Neural progenitor cell (in vitro differentiated cells): ENCODE results near the gene CHD5. TPM values are rescaled to one million over a fixed set of nuclear protein-coding genes. Genes with fewer than 3 reads are reported as not detected.

ENCODE experiments used
- DNase-seq: peaks from one replicate; pipeline ENCODE4 v3.0.0-alpha.2; 2016; ENCODE audit warnings: low spot score
- H2AFZ ChIP-seq: fragments of 200-600 bp; sonication (generic); replicated peaks from 2 replicates; pipeline ENCODE4 v1.6.1; 2016; ENCODE audit warnings: antibody characterized with exemption
- H3F3A ChIP-seq: fragments of 200-600 bp; sonication (generic); 2 replicates; pipeline ENCODE4 v1.6.1; 2016; ENCODE audit warnings: antibody characterized with exemption, low read depth
- H3K27ac ChIP-seq: fragments of 200-600 bp; sonication (generic); 2 replicates; pipeline ENCODE4 v1.5.1; 2016; ENCODE audit warnings: mild to moderate bottlenecking
- H3K27me3 ChIP-seq: fragments of 200-600 bp; sonication (generic); 2 replicates; pipeline ENCODE4 v1.6.1; 2016; ENCODE audit warnings: mild to moderate bottlenecking, moderate library complexity
- H3K36me3 ChIP-seq: fragments of 200-600 bp; sonication (generic); 2 replicates; pipeline ENCODE4 v1.5.1; 2016
- H3K4me1 ChIP-seq: fragments of 200-600 bp; sonication (generic); 2 replicates; pipeline ENCODE4 v1.6.1; 2016; ENCODE audit warnings: mixed run types
- H3K4me2 ChIP-seq: fragments of 200-600 bp; sonication (generic); 2 replicates; pipeline ENCODE4 v1.6.1; 2016
- H3K4me3 ChIP-seq: fragments of 200-600 bp; sonication (generic); 2 replicates; pipeline ENCODE4 v1.5.1; 2016
- H3K79me2 ChIP-seq: fragments of 200-600 bp; sonication (generic); 2 replicates; pipeline ENCODE4 v1.6.1; 2016; ENCODE audit warnings: low read depth
- H3K9ac ChIP-seq: fragments of 200-600 bp; sonication (generic); 2 replicates; pipeline ENCODE4 v1.6.1; 2016
- H3K9me3 ChIP-seq: fragments of 200-600 bp; sonication (generic); 2 replicates; pipeline ENCODE4 v1.5.1; 2016; ENCODE audit warnings: low read depth
- H4K20me1 ChIP-seq: fragments of 200-600 bp; sonication (generic); 2 replicates; pipeline ENCODE4 v1.6.1; 2016; ENCODE audit warnings: low read depth
- H3K27ac Mint-ChIP-seq: 3 replicates; pipeline ENCODE4 v1.8.0; 2021; ENCODE audit warnings: mixed read lengths
- H3K27me3 Mint-ChIP-seq: 2 replicates; pipeline ENCODE4 v1.8.0; 2022; ENCODE audit warnings: low read depth, mild to moderate bottlenecking, inconsistent platforms, moderate library complexity, mixed read lengths; ENCODE audit not compliant: insufficient read depth
- H3K36me3 Mint-ChIP-seq: 3 replicates; pipeline ENCODE4 v1.8.0; 2021; ENCODE audit warnings: mixed read lengths
- H3K4me1 Mint-ChIP-seq: 3 replicates; pipeline ENCODE4 v1.8.0; 2021; ENCODE audit warnings: mixed read lengths
- H3K4me3 Mint-ChIP-seq: 3 replicates; pipeline ENCODE4 v1.8.0; 2021; ENCODE audit warnings: mild to moderate bottlenecking, moderate library complexity, mixed read lengths
- H3K9me3 Mint-ChIP-seq: 3 replicates; pipeline ENCODE4 v1.8.0; 2020; ENCODE audit warnings: mixed read lengths
- EZH2 ChIP-seq: fragments of 200-600 bp; sonication (generic); IDR thresholded peaks from 2 replicates; pipeline ENCODE4 v1.6.1; 2017; ENCODE audit warnings: antibody characterized with exemption, mild to moderate bottlenecking, moderate library complexity
- EZH2phosphoT487 ChIP-seq: fragments of 200-600 bp; sonication (generic); IDR thresholded peaks from 2 replicates; pipeline ENCODE4 v1.6.1; 2017; ENCODE audit warnings: antibody characterized with exemption
- total RNA-seq: library from RNA; depleted of rRNA; stranded (reverse); fragments of >200 nt; gene quantifications from 2 replicates; pipeline ENCODE4 v1.2.3, GENCODE V29; 2015; ENCODE audit warnings: low replicate concordance
- TF ChIP-seq, protein P1 (sequence below): fragments of 200-600 bp; sonication (generic); IDR thresholded peaks from 2 replicates; pipeline ENCODE4 v1.5.1; 2017; ENCODE audit warnings: antibody characterized with exemption, mild to moderate bottlenecking

Gene CHD5
- total RNA-seq, 1 donor from 2014 or later: 0.17 TPM

DNA sequence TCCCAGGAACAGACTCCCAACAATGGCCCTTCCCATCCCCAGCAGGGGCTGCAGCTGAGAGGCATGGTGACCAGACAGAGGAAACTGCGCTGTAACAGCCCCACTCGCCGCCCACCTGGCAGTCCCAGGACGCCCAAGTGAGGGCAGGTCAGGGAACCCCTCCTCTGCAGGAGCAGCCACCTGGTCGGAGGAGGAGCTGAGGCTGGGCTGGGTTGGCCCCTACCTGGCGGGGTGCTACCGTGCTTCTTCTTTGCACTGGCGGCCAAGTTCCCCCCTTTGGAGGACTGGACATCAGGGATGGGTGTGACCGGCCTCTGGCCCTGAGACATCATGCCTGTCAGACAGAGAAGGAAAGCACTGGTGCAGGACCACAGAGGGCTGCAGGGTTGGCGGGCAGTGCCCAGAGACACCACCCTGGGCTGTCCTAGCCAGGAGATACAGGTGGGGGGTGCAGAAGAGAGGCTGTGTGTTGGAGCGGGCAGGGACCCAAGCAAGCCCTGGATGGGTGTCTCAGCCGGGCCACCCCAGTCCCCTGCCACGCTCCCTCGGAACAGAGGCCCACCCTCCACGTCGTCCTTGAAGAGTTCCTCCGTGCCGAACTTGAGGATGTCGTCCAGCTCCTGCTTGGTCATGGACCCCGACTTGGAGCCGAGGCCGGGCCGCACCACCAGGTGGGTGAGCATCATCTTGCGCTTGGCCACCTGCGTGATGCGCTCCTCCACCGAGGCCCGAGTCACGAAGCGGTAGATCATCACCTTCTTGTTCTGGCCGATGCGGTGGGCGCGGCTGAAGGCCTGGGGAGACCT lies 51.6 kb downstream of the CHD5 start:
- peak overlapping the region; percentile 42 for H2AFZ ChIP-seq
- Mint-ChIP-seq H3K27me3 (peaks cover 17% of the 10 kb centered on the region), H3K36me3 (no peaks in the 10 kb centered on the region), H3K9me3 (peaks cover 10% of the 10 kb centered on the region), H3K4me1 (peaks cover 4% of the 10 kb centered on the region), H3K27ac (no peak overlapping the region), H3K4me3 (no peak overlapping the region)
- no peaks in the 10 kb centered on the region for H3K9me3 ChIP-seq
- TF ChIP-seq EZH2phosphoT487 (no peak), EZH2 (no peak)
- TF ChIP-seq, protein P1, sequence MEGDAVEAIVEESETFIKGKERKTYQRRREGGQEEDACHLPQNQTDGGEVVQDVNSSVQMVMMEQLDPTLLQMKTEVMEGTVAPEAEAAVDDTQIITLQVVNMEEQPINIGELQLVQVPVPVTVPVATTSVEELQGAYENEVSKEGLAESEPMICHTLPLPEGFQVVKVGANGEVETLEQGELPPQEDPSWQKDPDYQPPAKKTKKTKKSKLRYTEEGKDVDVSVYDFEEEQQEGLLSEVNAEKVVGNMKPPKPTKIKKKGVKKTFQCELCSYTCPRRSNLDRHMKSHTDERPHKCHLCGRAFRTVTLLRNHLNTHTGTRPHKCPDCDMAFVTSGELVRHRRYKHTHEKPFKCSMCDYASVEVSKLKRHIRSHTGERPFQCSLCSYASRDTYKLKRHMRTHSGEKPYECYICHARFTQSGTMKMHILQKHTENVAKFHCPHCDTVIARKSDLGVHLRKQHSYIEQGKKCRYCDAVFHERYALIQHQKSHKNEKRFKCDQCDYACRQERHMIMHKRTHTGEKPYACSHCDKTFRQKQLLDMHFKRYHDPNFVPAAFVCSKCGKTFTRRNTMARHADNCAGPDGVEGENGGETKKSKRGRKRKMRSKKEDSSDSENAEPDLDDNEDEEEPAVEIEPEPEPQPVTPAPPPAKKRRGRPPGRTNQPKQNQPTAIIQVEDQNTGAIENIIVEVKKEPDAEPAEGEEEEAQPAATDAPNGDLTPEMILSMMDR: no peak
- H3F3A ChIP-seq: no peaks in the 10 kb centered on the region
- H3K36me3 ChIP-seq: no peaks in the 10 kb centered on the region
- no peak overlapping the region for H3K4me2 ChIP-seq
- H3K4me3 ChIP-seq: no peak overlapping the region
- no peaks in the 10 kb centered on the region for H3K79me2 ChIP-seq
- H3K9ac ChIP-seq: no peak overlapping the region
- no peak overlapping the region for H3K27ac ChIP-seq
- no peaks in the 10 kb centered on the region for H4K20me1 ChIP-seq
- peaks cover 16% of the 10 kb centered on the region for H3K27me3 ChIP-seq
- no peak for DNase-seq
- peaks cover 4% of the 10 kb centered on the region for H3K4me1 ChIP-seq

DNA sequence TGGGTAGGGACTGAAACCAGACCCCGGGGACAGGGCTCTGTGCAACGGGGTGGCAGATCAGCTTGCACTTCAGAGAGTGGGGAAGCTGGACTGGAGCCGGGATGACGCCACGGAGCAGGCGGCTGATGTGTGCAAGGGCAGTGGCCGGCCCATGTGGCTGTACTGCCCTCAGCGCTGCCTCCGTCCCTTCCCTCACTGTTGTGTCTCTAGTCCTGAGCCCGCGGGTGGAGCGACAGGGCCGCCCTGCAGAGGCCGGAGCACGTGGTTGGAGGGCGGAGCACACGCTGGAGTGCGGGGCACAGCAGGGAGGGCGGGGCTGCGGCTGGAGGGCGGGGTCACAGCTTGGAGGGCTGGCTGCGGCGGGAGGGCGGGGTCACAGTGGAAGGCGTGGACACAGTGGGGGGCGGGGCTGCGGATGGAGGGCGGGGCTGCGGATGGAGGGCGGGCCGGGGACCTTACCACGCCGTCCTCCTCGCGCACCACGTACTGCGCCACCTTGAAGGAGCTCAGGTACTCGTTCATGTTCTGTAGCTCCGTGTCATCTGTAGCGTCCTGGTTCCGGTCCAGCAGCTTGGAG lies 52.4 kb downstream of the CHD5 start:
- H3K4me3 Mint-ChIP-seq: no peak overlapping the region
- Histone ChIP-seq H3K36me3 (no peaks in the 10 kb centered on the region), H3K4me2 (peak overlapping the region; percentile 48), H3K9me3 (no peaks in the 10 kb centered on the region), H2AFZ (peak overlapping the region; percentile 71), H3K9ac (no peak overlapping the region), H3F3A (no peaks in the 10 kb centered on the region), H3K79me2 (no peaks in the 10 kb centered on the region), H3K27ac (no peak overlapping the region), H3K4me3 (no peak overlapping the region), H3K4me1 (peaks cover 4% of the 10 kb centered on the region), H3K27me3 (peaks cover 16% of the 10 kb centered on the region), H4K20me1 (no peaks in the 10 kb centered on the region)
- H3K4me1 Mint-ChIP-seq: peaks cover 4% of the 10 kb centered on the region
- H3K27me3 Mint-ChIP-seq: peaks cover 18% of the 10 kb centered on the region
- H3K27ac Mint-ChIP-seq: no peak overlapping the region
- no peaks in the 10 kb centered on the region for H3K36me3 Mint-ChIP-seq
- TF ChIP-seq, protein P1: no peak
- TF ChIP-seq EZH2phosphoT487 (no peak), EZH2 (no peak)
- peaks cover 8% of the 10 kb centered on the region for H3K9me3 Mint-ChIP-seq
- DNase-seq: peak; percentile 92

DNA sequence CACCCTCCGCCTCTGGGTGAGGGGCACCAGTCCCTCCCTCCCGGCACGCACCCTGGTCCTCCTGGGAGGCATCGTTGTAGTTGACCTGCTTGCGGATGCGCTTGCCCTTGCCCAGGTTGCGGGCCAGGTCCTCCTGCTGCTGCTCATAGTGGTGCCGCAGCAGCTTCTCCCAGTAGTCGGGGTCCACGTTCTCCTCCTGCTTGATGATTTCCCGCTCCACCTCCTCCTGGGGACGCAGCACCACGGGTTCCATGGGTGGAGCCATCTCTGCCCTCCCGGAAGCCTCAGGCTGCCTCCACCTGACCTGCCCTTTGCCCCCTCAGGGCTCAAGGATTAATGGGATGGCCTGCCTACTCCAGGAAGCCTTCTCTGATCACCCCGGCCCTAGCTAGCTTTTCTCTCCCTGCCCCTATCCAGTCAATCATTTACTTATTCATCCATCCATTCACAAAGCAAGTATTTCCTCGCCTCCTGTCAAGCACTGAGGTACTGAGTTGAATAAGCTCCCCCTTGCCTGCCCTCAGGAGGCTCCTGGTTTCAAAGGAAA lies 53.5 kb downstream of the CHD5 start:
- no peak overlapping the region for H3K4me2 ChIP-seq
- DNase-seq: no peak
- no peak overlapping the region for H3K4me3 Mint-ChIP-seq
- H3K36me3 Mint-ChIP-seq: no peaks in the 10 kb centered on the region
- H3K27me3 Mint-ChIP-seq: peaks cover 18% of the 10 kb centered on the region
- H3K27ac ChIP-seq: no peak overlapping the region
- H3K4me1 ChIP-seq: peaks cover 4% of the 10 kb centered on the region
- H2AFZ ChIP-seq: no peak overlapping the region
- H3K4me3 ChIP-seq: no peak overlapping the region
- no peaks in the 10 kb centered on the region for H4K20me1 ChIP-seq
- H3K9ac ChIP-seq: no peak overlapping the region
- peaks cover 4% of the 10 kb centered on the region for H3K4me1 Mint-ChIP-seq
- no peaks in the 10 kb centered on the region for H3F3A ChIP-seq
- no peak for TF ChIP-seq EZH2phosphoT487
- TF ChIP-seq, protein P1: no peak
- TF ChIP-seq EZH2: no peak
- H3K36me3 ChIP-seq: no peaks in the 10 kb centered on the region
- no peaks in the 10 kb centered on the region for H3K9me3 Mint-ChIP-seq
- no peak overlapping the region for H3K27ac Mint-ChIP-seq
- H3K79me2 ChIP-seq: no peaks in the 10 kb centered on the region
- no peaks in the 10 kb centered on the region for H3K9me3 ChIP-seq
- H3K27me3 ChIP-seq: peaks cover 16% of the 10 kb centered on the region
